Cortex of kidney (tissue), 1 donor: Measurements from ENCODE around the gene KIAA1755.
"Not testable (repeated sequence)": the region's sequence is repeated elsewhere in the genome, so short reads cannot be mapped to it uniquely, and the experiment has no call there.

Experiments used
- DNase-seq: peaks from one replicate; lab custom pipeline; 2025; lab: John Stamatoyannopoulos, UW

KIAA1755 gene

GRCh38 chr20:38290829-38291814, 30.6 kb upstream of the KIAA1755 start:
- DNase-seq = no peak

- DNase-seq = no peak
Measured at GRCh38 chr20:38286586-38287531, 26.3 kb upstream of the KIAA1755 start.

- DNase-seq = no peak
Measured at GRCh38 chr20:38284893-38285444, 24.4 kb upstream of the KIAA1755 start.

GRCh38 chr20:38284066-38284650, 23.6 kb upstream of the KIAA1755 start:
- not testable (repeated sequence) for DNase-seq

- no peak for DNase-seq
Measured at GRCh38 chr20:38283236-38283635, 22.7 kb upstream of the KIAA1755 start.

- DNase-seq = not testable (repeated sequence)
Measured at GRCh38 chr20:38281176-38281915, 20.8 kb upstream of the KIAA1755 start.

GRCh38 chr20:38278763-38279162, 18.2 kb upstream of the KIAA1755 start:
- DNase-seq = no peak

- no peak for DNase-seq
Measured at GRCh38 chr20:38278131-38278530, 17.6 kb upstream of the KIAA1755 start.

GRCh38 chr20:38277691-38278090, 17.2 kb upstream of the KIAA1755 start:
- no peak for DNase-seq

- no peak for DNase-seq
Measured at GRCh38 chr20:38277285-38277684, 16.8 kb upstream of the KIAA1755 start.

- no peak for DNase-seq
Measured at GRCh38 chr20:38275815-38276550, 15.4 kb upstream of the KIAA1755 start.

GRCh38 chr20:38272961-38273360, 12.4 kb upstream of the KIAA1755 start:
- DNase-seq = no peak

- DNase-seq = no peak
Measured at GRCh38 chr20:38272398-38272797, 11.9 kb upstream of the KIAA1755 start.

GRCh38 chr20:38271608-38272120, 11.1 kb upstream of the KIAA1755 start:
- DNase-seq = no peak

- DNase-seq = no peak
Measured at GRCh38 chr20:38270869-38271605, 10.5 kb upstream of the KIAA1755 start.

GRCh38 chr20:38269715-38270114, 9.2 kb upstream of the KIAA1755 start:
- no peak for DNase-seq

- DNase-seq = no peak
Measured at GRCh38 chr20:38269040-38269439, 8.5 kb upstream of the KIAA1755 start.

GRCh38 chr20:38267901-38268514, 7.5 kb upstream of the KIAA1755 start:
- no peak for DNase-seq

- DNase-seq = no peak
Measured at GRCh38 chr20:38267296-38267695, 6.8 kb upstream of the KIAA1755 start.
